Measurements from ENCODE around the gene MAST4. TPM values are rescaled to one million over a fixed set of nuclear protein-coding genes. Genes with fewer than 3 reads are reported as not detected.

Gene MAST4
- total RNA-seq, 1 experiment from 2014 or later: 26.5 TPM

GRCh38 chr5:67214036-67214435 is 617.8 kb downstream of the MAST4 start:
- ChIA-PET POLR2A (interaction anchor here (0.7 to 1.4 kb wide), 3 partner anchors 19 to 1010 kb away, joined by 3 read pairs; no protein-coding TSS in a partner anchor), CTCF (interaction anchor here (0.6 to 2.0 kb wide), 6 partner anchors 35 to 1235 kb away, joined by 3 to 8 read pairs (median 4); no protein-coding TSS in a partner anchor)
- Mint-ChIP-seq H3K36me3 (ENCODE audit: insufficient read depth, unreplicated experiment) (no peaks in the 10 kb centered on the region), H3K4me3 (ENCODE audit: unreplicated experiment) (no peak overlapping the region), H3K9me3 (ENCODE audit: unreplicated experiment) (no peaks in the 10 kb centered on the region), H3K4me1 (ENCODE audit: insufficient read depth, unreplicated experiment) (peaks cover 26% of the 10 kb centered on the region), H3K27me3 (ENCODE audit: insufficient read depth, unreplicated experiment) (no peaks in the 10 kb centered on the region), H3K27ac (ENCODE audit: low read depth, unreplicated experiment) (peak overlapping the region; percentile 75)
- no TSS peak for BruUV-seq (replicated peaks)
- peak; percentile 32 for DNase-seq (ENCODE audit: unreplicated experiment)
- TF ChIP-seq CTCF (IDR thresholded peaks at IDR 0.05; ENCODE audit: unreplicated experiment): no peak
- intact Hi-C loops (cut with micrococcal nuclease): no loop called here

DNA sequence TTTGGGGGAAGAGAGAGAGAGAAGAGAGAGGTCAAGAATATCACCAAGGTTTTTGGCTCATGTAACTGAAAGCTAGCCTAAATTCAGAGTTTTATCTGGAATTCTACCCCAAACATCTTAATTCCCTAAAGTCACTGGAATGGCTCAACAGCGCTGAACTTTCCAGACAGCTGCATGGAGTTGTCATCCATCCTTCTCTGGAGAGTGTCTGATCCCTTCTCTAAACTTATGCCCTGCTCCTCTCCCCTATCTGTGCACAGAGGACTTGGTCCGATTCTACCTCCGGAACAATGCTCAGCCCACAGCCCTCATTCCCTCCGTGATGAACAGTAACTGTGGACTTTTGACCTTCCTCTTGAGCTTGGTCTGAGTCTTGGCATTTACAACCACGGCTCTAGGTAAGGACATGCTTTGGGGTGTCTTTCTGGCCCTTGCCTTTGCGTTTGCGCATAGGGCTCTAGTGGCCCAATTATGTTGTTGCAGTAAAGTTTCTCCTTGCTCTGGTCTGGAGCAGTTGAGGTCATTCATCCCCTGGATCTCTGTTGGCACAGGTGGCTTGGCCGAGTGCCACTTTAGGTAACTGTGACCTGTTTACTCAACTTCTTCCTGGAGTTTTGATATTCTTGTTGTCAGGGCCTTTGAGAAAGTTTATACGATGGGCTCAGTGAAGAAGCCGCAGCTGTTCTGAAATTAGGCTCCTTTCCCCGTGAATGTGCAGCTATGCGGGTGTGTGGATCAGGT is 618.7 kb downstream of the MAST4 start:
- POLR2A ChIA-PET: interaction anchor here (0.8 to 1.1 kb wide), 2 partner anchors 18 kb away, joined by 3 to 4 read pairs; no protein-coding TSS in a partner anchor
- H3K4me3 Mint-ChIP-seq (ENCODE audit: unreplicated experiment): no peak overlapping the region
- H3K36me3 Mint-ChIP-seq (ENCODE audit: insufficient read depth, unreplicated experiment): no peaks in the 10 kb centered on the region
- H3K27me3 Mint-ChIP-seq (ENCODE audit: insufficient read depth, unreplicated experiment): no peaks in the 10 kb centered on the region
- no peaks in the 10 kb centered on the region for H3K9me3 Mint-ChIP-seq (ENCODE audit: unreplicated experiment)
- no TSS peak for BruUV-seq (replicated peaks)
- H3K27ac Mint-ChIP-seq (ENCODE audit: low read depth, unreplicated experiment): no peak overlapping the region
- no peak for DNase-seq (ENCODE audit: unreplicated experiment)
- intact Hi-C loops (cut with micrococcal nuclease): no loop called here
- CTCF ChIA-PET: interaction anchor here (1.0 to 2.0 kb wide), 3 partner anchors 48 to 59 kb away, joined by 3 to 8 read pairs (median 6); no protein-coding TSS in a partner anchor
- no peak for TF ChIP-seq CTCF (IDR thresholded peaks at IDR 0.05; ENCODE audit: unreplicated experiment)
- H3K4me1 Mint-ChIP-seq (ENCODE audit: insufficient read depth, unreplicated experiment): peaks cover 19% of the 10 kb centered on the region

DNA sequence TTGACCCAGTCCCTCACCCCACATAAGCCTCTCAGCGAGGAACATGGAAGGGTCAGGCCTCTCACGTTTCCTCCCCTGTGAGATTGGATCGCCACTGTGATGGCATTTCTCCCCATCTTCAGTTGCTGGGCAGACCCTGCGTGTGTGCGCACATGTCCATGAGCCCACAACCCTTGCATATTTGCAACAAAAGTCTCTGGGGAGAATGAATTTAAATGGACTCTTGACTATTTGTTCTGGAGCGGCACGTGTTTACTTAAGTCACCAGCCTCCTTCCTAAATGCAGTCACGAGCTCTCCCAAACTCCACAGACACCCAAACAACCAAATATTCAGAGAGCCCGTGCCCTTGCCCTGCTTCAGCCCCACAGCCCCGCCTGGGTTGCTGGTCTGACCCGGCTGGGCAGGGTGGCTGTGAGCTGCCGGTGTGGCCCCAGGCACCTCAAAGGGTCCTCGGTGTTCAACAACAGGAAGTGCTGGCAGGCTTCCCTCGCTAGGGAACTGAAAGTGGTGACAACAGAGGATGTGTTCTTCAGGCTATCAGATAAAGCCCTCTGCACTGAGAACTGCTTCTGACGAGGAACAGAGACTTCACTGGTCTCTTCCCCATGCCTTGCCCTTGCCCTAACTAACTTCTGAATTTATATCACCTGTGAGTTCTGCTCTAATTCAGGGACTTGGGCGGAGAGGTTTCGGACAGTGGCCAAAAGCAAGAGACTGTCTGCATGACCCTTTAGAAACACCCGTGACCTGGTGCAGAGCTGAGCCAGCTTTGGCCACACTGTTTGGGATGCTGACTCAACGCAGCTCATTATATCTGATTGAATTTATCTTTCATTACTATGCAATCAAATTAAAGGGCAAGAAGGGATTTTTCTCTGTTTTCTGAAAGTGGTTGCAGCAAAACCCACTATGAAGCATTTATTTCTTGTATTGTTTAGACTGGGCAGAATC is 619.6 kb downstream of the MAST4 start:
- no TSS peak for BruUV-seq (replicated peaks)
- no peak for DNase-seq (ENCODE audit: unreplicated experiment)
- H3K27me3 Mint-ChIP-seq (ENCODE audit: insufficient read depth, unreplicated experiment): no peaks in the 10 kb centered on the region
- peaks cover 18% of the 10 kb centered on the region for H3K4me1 Mint-ChIP-seq (ENCODE audit: insufficient read depth, unreplicated experiment)
- ChIA-PET POLR2A (interaction anchor here (1.1 kb wide), 1 partner anchor 17 kb away, joined by 4 read pairs; no protein-coding TSS in a partner anchor), CTCF (interaction anchor here (0.7 to 1.0 kb wide), 2 partner anchors 9 to 50 kb away, joined by 3 read pairs; no protein-coding TSS in a partner anchor)
- no peak overlapping the region for H3K27ac Mint-ChIP-seq (ENCODE audit: low read depth, unreplicated experiment)
- H3K4me3 Mint-ChIP-seq (ENCODE audit: unreplicated experiment): no peak overlapping the region
- no peak for TF ChIP-seq CTCF (IDR thresholded peaks at IDR 0.05; ENCODE audit: unreplicated experiment)
- no peaks in the 10 kb centered on the region for H3K36me3 Mint-ChIP-seq (ENCODE audit: insufficient read depth, unreplicated experiment)
- no peaks in the 10 kb centered on the region for H3K9me3 Mint-ChIP-seq (ENCODE audit: unreplicated experiment)
- intact Hi-C loops (cut with micrococcal nuclease): no loop called here

- H3K4me1 Mint-ChIP-seq (ENCODE audit: insufficient read depth, unreplicated experiment): peaks cover 17% of the 10 kb centered on the region
- no peak overlapping the region for H3K4me3 Mint-ChIP-seq (ENCODE audit: unreplicated experiment)
- H3K9me3 Mint-ChIP-seq (ENCODE audit: unreplicated experiment): no peaks in the 10 kb centered on the region
- intact Hi-C loops (cut with micrococcal nuclease): no loop called here
- POLR2A ChIA-PET: no interaction called here
- TF ChIP-seq CTCF (IDR thresholded peaks at IDR 0.05; ENCODE audit: unreplicated experiment): no peak
- H3K27me3 Mint-ChIP-seq (ENCODE audit: insufficient read depth, unreplicated experiment): no peaks in the 10 kb centered on the region
- no peak overlapping the region for H3K27ac Mint-ChIP-seq (ENCODE audit: low read depth, unreplicated experiment)
- no TSS peak for BruUV-seq (replicated peaks)
- CTCF ChIA-PET: interaction anchor here (0.6 kb wide), 1 partner anchor 59 kb away, joined by 4 read pairs; no protein-coding TSS in a partner anchor
- no peaks in the 10 kb centered on the region for H3K36me3 Mint-ChIP-seq (ENCODE audit: insufficient read depth, unreplicated experiment)
- DNase-seq (ENCODE audit: unreplicated experiment): no peak
These were observed 620.4 kb downstream of the MAST4 start for GRCh38 chr5:67216564-67216963.
